Measurements from ENCODE around the gene AKAP1. TPM values are rescaled to one million over a fixed set of nuclear protein-coding genes. Genes with fewer than 3 reads are reported as not detected.

Gene AKAP1
- total RNA-seq, 3 donors from 2014 or later, result 59.6 to 64.3 (median 60.2) TPM

DNA sequence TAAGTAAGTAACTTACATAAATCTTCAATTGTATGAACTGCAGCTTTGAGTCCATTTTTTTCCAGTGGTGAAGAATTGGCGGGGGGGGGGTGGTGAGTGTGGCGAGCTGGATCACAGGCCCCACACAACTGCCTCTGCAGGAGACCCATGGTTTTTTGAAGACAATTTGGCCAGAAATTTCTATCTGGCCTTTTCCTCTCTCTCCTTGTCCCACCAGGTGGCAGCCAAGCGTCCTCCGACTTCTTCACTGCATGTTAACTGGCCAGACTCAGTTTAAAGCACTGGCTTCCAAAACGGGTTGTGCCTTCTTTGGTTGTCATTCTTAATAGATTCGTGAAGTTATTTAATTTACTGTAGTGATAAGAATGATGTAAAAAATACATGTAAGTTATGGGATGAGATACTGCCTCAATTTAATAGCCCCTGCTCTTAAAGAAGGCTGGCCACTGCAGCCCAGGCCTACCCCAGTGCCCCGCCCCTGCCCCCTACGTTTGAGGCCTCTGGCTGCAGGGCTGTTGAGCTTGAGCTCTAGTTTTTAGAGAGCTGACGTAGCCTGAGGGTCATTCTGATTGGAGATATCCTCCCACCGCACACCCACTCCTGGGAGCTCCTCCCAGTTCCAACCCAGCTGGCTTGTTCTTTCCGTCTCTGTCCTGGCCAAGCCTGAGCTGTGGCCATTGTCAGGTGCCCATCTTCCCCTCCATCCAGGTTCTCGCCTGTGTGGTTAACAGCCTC, 36.4 kb downstream of the AKAP1 start:
- Mint-ChIP-seq H3K4me1 (ENCODE audit: low read depth) (no peaks in the 10 kb centered on the region), H3K27me3 (ENCODE audit: low read depth) (no peaks in the 10 kb centered on the region), H3K36me3 (ENCODE audit: insufficient read depth) (peaks cover 45% of the 10 kb centered on the region), H3K9me3 (no peaks in the 10 kb centered on the region), H3K4me3 (no peak overlapping the region)
- DNase-seq, result no peak
- no peak for ATAC-seq

DNA sequence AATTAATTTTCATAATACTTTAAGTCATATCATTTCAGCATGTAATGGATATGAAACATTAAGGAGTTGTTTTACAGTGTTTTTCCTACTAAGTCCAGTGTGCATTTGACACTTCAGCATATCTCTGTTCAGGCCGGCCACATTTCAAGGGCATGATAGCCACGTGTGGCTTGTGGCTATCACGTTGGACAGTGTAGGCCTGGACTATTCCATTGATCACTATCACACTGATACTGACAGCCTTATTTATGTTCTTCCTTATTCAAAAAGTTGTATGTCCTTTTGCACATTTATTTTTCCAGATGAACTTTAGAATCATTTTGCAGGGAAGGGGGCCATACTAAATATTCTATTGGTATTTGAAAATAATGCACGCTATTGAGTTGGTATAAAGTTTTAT, 39.0 kb downstream of the AKAP1 start:
- no peaks in the 10 kb centered on the region for H3K27me3 Mint-ChIP-seq (ENCODE audit: low read depth)
- no peaks in the 10 kb centered on the region for H3K4me1 Mint-ChIP-seq (ENCODE audit: low read depth)
- no peak for ATAC-seq
- H3K9me3 Mint-ChIP-seq, result no peaks in the 10 kb centered on the region
- peaks cover 27% of the 10 kb centered on the region for H3K36me3 Mint-ChIP-seq (ENCODE audit: insufficient read depth)
- DNase-seq, result no peak
- no peak overlapping the region for H3K4me3 Mint-ChIP-seq

- Mint-ChIP-seq H3K27me3 (ENCODE audit: low read depth) (no peaks in the 10 kb centered on the region), H3K36me3 (ENCODE audit: insufficient read depth) (peaks cover 21% of the 10 kb centered on the region), H3K4me1 (ENCODE audit: low read depth) (no peaks in the 10 kb centered on the region), H3K9me3 (no peaks in the 10 kb centered on the region), H3K4me3 (no peak overlapping the region)
- no peak for ATAC-seq
- no peak for DNase-seq
These were observed 40.4 kb downstream of the AKAP1 start for GRCh38 chr17:57125406-57125805.

DNA sequence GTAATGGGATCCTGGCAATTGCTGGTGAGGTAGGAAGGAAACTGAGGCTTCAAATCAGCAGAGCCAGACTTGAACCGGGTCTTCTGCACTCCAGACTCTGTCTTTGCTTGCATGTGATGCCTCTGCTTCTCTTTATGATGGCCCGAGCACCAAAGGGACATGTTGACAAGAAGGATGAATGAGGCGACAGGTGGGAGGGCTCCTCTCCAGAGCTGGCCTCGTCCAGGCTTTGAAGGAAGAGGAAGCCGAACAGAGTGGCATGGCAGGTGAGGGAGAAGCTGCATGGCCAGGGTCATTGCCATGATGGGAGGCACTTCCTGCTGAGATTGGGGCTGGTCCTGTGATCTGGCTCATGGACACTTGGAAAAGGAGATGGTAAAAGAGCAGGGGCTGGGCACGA, 40.8 kb downstream of the AKAP1 start:
- Mint-ChIP-seq H3K9me3 (no peaks in the 10 kb centered on the region), H3K4me1 (ENCODE audit: low read depth) (peaks cover 1% of the 10 kb centered on the region), H3K27me3 (ENCODE audit: low read depth) (no peaks in the 10 kb centered on the region), H3K36me3 (ENCODE audit: insufficient read depth) (peaks cover 17% of the 10 kb centered on the region), H3K4me3 (no peak overlapping the region)
- DNase-seq (no peak), ATAC-seq (no peak)

GRCh38 chr17:57130708-57131461, 45.8 kb downstream of the AKAP1 start:
- ATAC-seq (peak; percentile 93), DNase-seq (peak; percentile 82)
- H3K36me3 Mint-ChIP-seq (ENCODE audit: insufficient read depth), result no peaks in the 10 kb centered on the region
- peaks cover 5% of the 10 kb centered on the region for H3K4me1 Mint-ChIP-seq (ENCODE audit: low read depth)
- H3K27me3 Mint-ChIP-seq (ENCODE audit: low read depth), result no peaks in the 10 kb centered on the region
- H3K9me3 Mint-ChIP-seq, result no peaks in the 10 kb centered on the region
- H3K4me3 Mint-ChIP-seq, result no peak overlapping the region

DNA sequence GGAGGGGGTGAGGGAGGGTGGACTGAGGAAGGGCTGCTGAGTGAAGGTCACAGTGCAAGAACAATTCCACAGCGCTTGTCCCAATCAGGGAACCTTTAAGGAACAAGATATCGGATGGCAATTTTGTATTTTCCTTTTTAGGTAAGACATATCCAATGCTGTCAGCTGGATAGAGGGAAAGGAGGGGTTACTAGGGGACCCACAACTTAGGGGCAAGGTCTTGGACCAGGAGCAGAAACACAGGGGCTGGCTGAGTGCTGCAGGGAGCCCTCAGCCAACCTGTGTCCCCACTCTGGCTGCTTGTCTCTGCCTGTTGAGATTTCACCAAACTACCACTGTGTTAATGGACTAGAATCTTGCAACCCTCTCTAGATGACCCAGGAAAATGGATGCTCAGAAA, 47.6 kb downstream of the AKAP1 start:
- no peaks in the 10 kb centered on the region for H3K27me3 Mint-ChIP-seq (ENCODE audit: low read depth)
- H3K4me1 Mint-ChIP-seq (ENCODE audit: low read depth), result peaks cover 11% of the 10 kb centered on the region
- H3K36me3 Mint-ChIP-seq (ENCODE audit: insufficient read depth), result no peaks in the 10 kb centered on the region
- no peak overlapping the region for H3K4me3 Mint-ChIP-seq
- H3K9me3 Mint-ChIP-seq, result no peaks in the 10 kb centered on the region
- ATAC-seq (no peak), DNase-seq (no peak)

- Mint-ChIP-seq H3K4me1 (ENCODE audit: low read depth) (peaks cover 11% of the 10 kb centered on the region), H3K27me3 (ENCODE audit: low read depth) (no peaks in the 10 kb centered on the region), H3K9me3 (no peaks in the 10 kb centered on the region), H3K36me3 (ENCODE audit: insufficient read depth) (no peaks in the 10 kb centered on the region), H3K4me3 (no peak overlapping the region)
- ATAC-seq (no peak), DNase-seq (no peak)
These were observed 48.4 kb downstream of the AKAP1 start for GRCh38 chr17:57133486-57133885.

- no peaks in the 10 kb centered on the region for H3K9me3 Mint-ChIP-seq
- no peak overlapping the region for H3K4me3 Mint-ChIP-seq
- ATAC-seq (no peak), DNase-seq (no peak)
- H3K27me3 Mint-ChIP-seq (ENCODE audit: low read depth), result peaks cover 3% of the 10 kb centered on the region
- H3K36me3 Mint-ChIP-seq (ENCODE audit: insufficient read depth), result no peaks in the 10 kb centered on the region
- peaks cover 11% of the 10 kb centered on the region for H3K4me1 Mint-ChIP-seq (ENCODE audit: low read depth)
These were observed 50.2 kb downstream of the AKAP1 start for GRCh38 chr17:57135026-57135788.

DNA sequence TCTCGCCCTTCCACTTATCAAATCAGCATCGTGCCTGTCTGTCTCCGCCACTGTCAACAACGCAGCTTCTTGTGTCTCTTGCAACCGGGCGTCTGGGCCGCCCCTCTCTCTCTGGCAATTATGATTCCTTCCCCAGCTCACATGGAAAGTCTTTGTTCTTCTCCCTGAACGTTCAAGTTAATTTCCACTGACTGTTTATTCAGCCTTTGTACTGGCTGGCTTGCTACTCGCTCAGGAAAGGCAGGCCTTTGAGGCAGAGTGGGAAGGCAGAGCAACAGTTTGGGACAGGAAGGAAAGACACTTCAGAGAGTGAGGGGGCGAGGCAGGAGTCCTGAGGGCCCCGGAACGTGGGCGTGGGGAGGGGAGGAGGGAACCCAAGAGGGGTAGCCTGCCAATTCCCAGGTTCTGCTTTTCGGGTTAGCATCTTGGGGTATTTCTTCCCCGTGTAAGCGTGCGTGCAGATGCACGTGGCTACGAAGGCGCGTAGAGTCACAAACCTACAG, 50.8 kb downstream of the AKAP1 start:
- no peak for DNase-seq
- Mint-ChIP-seq H3K4me1 (ENCODE audit: low read depth) (peaks cover 11% of the 10 kb centered on the region), H3K9me3 (no peaks in the 10 kb centered on the region), H3K27me3 (ENCODE audit: low read depth) (peaks cover 3% of the 10 kb centered on the region), H3K36me3 (ENCODE audit: insufficient read depth) (no peaks in the 10 kb centered on the region), H3K4me3 (no peak overlapping the region)
- no peak for ATAC-seq

DNA sequence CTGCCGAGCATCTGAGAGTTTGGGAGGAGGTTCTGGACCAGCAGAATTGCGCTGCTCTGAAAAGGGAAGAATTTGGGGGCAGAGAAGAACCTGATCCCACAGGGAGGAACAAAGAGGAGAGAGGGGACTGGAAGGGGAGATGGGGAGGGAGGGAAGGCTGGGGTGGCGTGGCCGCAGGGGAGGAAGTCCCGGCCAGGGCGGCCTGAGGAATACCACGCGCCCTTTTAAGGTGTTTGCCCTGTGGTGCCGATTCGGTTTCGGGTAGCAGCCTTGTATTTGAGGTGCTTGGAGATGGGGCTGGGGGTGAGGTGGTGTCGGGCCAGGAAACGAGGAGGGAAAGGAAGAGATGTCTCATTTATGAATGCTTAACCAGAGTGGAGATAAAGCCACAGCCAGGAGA, 51.3 kb downstream of the AKAP1 start:
- Mint-ChIP-seq H3K36me3 (ENCODE audit: insufficient read depth) (no peaks in the 10 kb centered on the region), H3K27me3 (ENCODE audit: low read depth) (peaks cover 3% of the 10 kb centered on the region), H3K4me1 (ENCODE audit: low read depth) (peaks cover 10% of the 10 kb centered on the region), H3K9me3 (no peaks in the 10 kb centered on the region), H3K4me3 (no peak overlapping the region)
- DNase-seq (no peak), ATAC-seq (no peak)

GRCh38 chr17:57138030-57138911, 53.2 kb downstream of the AKAP1 start:
- no peak for ATAC-seq
- H3K9me3 Mint-ChIP-seq, result no peaks in the 10 kb centered on the region
- no peaks in the 10 kb centered on the region for H3K36me3 Mint-ChIP-seq (ENCODE audit: insufficient read depth)
- peaks cover 10% of the 10 kb centered on the region for H3K4me1 Mint-ChIP-seq (ENCODE audit: low read depth)
- peaks cover 3% of the 10 kb centered on the region for H3K27me3 Mint-ChIP-seq (ENCODE audit: low read depth)
- H3K4me3 Mint-ChIP-seq, result no peak overlapping the region
- DNase-seq, result no peak

- Mint-ChIP-seq H3K4me3 (no peak overlapping the region), H3K4me1 (ENCODE audit: low read depth) (peaks cover 10% of the 10 kb centered on the region), H3K36me3 (ENCODE audit: insufficient read depth) (no peaks in the 10 kb centered on the region), H3K9me3 (no peaks in the 10 kb centered on the region), H3K27me3 (ENCODE audit: low read depth) (peaks cover 3% of the 10 kb centered on the region)
- DNase-seq, result no peak
- no peak for ATAC-seq
These were observed 54.0 kb downstream of the AKAP1 start for GRCh38 chr17:57138956-57139576.

DNA sequence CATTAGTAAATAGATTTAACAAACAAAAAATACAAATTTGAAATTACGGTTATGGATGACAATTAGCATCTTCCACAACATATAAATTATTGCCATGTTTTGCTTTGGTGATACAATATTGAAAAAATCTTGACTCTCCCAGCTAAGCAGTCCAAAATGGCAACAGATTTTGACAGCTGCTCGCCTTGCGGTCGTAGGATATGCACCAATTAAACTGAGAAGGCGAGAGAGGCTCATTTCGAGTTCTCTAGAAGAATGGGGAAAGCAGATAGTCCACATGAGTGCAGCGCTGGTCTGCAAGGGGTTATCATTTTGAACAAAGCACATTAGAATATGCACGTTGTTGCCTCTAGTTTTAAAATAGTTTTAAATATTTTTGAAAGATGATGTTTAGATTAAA, 55.3 kb downstream of the AKAP1 start:
- Mint-ChIP-seq H3K4me1 (ENCODE audit: low read depth) (peaks cover 10% of the 10 kb centered on the region), H3K4me3 (no peak overlapping the region), H3K36me3 (ENCODE audit: insufficient read depth) (no peaks in the 10 kb centered on the region), H3K27me3 (ENCODE audit: low read depth) (peaks cover 3% of the 10 kb centered on the region), H3K9me3 (no peaks in the 10 kb centered on the region)
- no peak for DNase-seq
- ATAC-seq, result no peak

Measured in activated T-cell treated with anti-CD3 and anti-CD28 coated beads, Interleukin-2, amount 50 U/mL, for 4 hours (primary cell).